AG04449 (cell line): ENCODE data around the gene RBM43.
"Not testable (repeated sequence)": the region's sequence is repeated elsewhere in the genome, so short reads cannot be mapped to it uniquely, and the experiment has no call there.

Experiments used
- CTCF ChIA-PET: fragments of 350-600 bp; formaldehyde crosslinking; extraction: SDS; loops from one replicate; lab custom pipeline; 2021; ENCODE audit warnings: antibody characterized with exemption; lab: Yijun Ruan, JAX
- POLR2A ChIA-PET: fragments of 400-600, 350-600 bp; formaldehyde crosslinking; extraction: SDS; loops from one replicate; lab custom pipeline; 2020; ENCODE audit warnings: antibody characterized with exemption, inconsistent platforms; lab: Yijun Ruan, JAX
- DNase-seq: peaks from one replicate; pipeline ENCODE4 v3.0.0-alpha.2; 2010; ENCODE audit warnings: low read depth, low spot score
- H3K4me3 ChIP-seq: 2 replicates; pipeline ENCODE4 v1.5.1; 2011; ENCODE audit warnings: low read depth, mild to moderate bottlenecking, control low read depth, low read length
- TF ChIP-seq, protein P1 (sequence below): IDR thresholded peaks from one replicate; pipeline ENCODE4 v1.5.1; 2011; ENCODE audit warnings: mild to moderate bottlenecking, moderate library complexity, low read length, control low read depth, inconsistent platforms; ENCODE audit not compliant: insufficient read depth; ENCODE audit errors: missing control alignments

RBM43 gene

DNA sequence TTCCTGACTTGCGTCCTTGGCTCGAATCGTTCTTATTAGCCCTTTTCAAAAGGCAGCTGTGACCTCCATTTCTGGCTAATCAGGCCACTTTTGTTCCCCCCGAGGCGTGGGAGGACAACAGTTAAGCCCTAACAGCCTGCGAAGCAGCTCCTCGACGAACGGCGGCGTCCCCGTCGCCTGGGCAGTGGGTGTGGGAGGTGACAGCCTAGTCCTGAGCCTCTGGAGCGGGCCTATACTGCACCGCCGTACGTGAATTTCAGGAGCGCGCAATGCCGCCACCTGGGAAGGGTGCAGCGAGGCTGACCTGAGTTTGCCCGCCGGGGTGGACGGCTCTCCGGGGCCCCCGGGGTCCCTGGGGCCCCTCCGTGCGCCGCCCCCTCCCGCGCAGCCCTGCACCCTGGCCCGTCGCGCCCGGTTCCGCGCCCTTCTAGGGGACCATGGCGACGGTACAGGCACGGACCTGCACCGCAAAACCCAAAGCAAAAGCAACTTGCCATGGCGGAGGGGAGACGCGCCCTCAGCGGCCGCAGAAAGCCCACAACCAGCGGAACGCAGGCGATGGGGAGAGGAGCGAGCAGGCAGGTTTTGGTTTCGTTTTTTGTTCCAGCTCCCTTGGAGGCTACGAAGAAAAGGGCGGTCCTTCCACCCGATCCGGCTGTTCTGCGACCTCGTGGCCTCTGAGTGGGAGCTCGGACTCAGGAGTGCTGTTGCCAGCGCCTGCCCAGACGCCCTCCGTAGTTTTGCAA lies at the start of gene RBM43:
TSS of gene RBM43 (minus strand) at position 633 of the 746 bp plus-strand sequence. CDS start at position 497, 136 bp downstream.
- peak; percentile 44 for DNase-seq
- ChIA-PET POLR2A (interaction anchor here (0.7 to 1.2 kb wide), 2 partner anchors 29 to 149 kb away, joined by 3 to 5 read pairs; no protein-coding TSS in a partner anchor), CTCF (interaction anchor here (0.6 to 2.6 kb wide), 4 partner anchors 17 to 177 kb away, joined by 3 to 14 read pairs (median 4); no protein-coding TSS in a partner anchor)
- TF ChIP-seq, protein P1, sequence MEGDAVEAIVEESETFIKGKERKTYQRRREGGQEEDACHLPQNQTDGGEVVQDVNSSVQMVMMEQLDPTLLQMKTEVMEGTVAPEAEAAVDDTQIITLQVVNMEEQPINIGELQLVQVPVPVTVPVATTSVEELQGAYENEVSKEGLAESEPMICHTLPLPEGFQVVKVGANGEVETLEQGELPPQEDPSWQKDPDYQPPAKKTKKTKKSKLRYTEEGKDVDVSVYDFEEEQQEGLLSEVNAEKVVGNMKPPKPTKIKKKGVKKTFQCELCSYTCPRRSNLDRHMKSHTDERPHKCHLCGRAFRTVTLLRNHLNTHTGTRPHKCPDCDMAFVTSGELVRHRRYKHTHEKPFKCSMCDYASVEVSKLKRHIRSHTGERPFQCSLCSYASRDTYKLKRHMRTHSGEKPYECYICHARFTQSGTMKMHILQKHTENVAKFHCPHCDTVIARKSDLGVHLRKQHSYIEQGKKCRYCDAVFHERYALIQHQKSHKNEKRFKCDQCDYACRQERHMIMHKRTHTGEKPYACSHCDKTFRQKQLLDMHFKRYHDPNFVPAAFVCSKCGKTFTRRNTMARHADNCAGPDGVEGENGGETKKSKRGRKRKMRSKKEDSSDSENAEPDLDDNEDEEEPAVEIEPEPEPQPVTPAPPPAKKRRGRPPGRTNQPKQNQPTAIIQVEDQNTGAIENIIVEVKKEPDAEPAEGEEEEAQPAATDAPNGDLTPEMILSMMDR = no peak
- H3K4me3 ChIP-seq = peak within 1 kb of the TSS; percentile 79

DNA sequence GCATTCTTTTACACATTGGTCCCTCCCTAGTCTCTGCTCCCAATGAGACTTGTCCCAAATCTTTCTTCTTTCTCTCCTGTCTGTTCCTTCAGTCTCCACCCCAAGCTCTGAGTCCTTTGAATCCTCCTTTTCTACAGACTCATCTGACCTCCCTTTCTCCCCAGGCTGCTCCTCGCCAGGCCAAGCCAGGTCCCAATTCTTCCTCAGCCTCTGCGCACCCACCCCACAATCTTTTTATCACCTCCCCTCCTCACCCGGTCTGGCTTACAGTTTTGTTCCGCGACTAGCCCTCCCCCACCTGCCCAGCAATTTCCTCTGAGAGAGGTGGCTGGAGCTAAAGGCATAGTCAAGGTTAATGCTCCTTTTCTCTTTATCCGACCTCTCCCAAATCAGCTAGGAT lies 48.6 kb upstream of the RBM43 start:
- POLR2A ChIA-PET, DNase-seq, H3K4me3 ChIP-seq, CTCF ChIA-PET: not testable (repeated sequence)

DNA sequence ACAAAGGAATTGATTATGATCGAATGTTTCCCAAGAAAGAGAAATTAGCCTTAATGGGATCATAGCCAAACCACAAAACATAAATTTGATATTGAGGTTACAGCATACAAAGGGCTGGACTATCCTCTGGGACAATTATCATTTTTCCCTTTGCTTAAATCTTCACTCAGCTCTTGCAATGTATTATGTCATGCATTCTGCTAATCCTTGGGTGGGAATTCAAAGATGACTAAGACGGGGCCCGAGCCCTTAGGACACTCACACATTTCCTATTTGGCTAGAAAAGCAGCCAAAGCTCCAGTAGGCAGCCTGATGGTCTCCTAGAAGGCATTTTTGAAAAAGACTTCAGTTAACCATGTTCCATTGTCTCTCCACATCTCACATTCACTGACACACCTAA lies 45.0 kb upstream of the RBM43 start:
- H3K4me3 ChIP-seq = no peak overlapping the region
- ChIA-PET CTCF (no interaction called here), POLR2A (interaction anchor here (1.0 to 1.1 kb wide), 2 partner anchors 9 to 17 kb away, joined by 3 to 4 read pairs; partner anchors contain the start of gene NMI)
- DNase-seq = peak; percentile 56
- TF ChIP-seq, protein P1 = no peak

DNA sequence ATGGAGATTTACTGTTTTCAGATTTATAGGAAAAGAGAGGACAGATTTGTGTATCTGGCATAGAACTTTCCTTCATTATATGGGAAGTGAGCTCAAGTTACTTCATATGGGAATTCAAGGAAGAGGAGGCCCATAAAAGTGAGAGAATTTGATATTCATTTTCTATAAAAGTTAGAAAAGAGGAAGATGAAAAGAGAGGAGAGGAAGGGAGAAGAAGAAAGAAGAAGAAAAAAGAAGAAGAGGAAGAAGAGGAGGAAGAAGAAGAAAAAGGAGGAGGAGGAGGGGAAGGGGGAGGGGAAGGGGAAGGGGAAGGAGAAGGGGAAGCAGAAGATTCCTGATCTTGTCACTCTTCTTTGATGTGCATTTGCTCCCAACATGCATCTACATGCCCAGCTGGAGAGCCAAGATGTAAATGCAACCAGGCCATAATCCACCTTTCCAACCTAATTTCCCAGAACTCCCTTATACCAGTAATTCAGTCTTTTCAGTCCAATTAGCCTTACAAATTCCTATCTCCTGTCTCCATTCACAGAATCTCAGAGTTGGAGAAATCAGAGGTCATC lies 43.5 kb upstream of the RBM43 start:
- TF ChIP-seq, protein P1 = no peak
- ChIA-PET CTCF (no interaction called here), POLR2A (no interaction called here)
- no peak overlapping the region for H3K4me3 ChIP-seq
- DNase-seq = no peak

DNA sequence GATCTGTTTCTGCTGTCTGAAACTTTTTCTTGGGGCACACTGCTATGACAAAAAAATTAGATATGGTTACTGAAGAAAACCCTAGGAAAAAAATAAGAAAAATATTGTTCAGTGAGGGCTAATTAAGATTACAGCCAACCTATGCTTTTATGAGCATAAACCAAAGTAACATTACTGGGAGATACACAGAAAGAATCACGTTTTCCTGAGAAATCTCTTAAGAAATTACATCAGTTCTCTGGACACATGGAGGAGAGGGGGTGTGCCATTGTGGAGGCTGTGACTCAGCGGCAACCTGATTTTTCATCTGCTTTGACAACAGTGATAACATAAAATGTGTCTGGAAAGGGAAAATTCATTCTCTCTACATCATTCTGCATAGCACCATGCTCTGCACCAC lies 41.2 kb upstream of the RBM43 start:
- TF ChIP-seq, protein P1 = no peak
- CTCF ChIA-PET = no interaction called here
- POLR2A ChIA-PET = no interaction called here
- DNase-seq = no peak
- no peak overlapping the region for H3K4me3 ChIP-seq

DNA sequence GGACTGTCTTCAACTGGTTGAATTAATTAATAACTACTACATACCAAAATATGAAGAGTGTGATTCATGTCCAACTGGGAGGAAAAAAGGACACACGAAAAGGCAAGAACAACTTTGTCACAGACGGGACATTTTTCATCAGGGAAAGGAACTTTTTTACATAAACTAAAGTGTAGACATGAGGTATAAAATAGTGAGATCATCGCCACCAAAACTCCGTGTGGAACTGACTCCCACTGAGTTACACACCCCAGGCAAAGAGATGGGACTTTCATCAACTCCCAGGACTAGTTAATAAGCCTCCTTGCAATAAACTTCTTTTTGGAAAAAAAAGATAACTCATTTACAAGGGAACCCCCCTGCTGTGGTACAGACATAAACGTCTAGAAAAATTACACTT lies 40.7 kb upstream of the RBM43 start:
- TF ChIP-seq, protein P1 = no peak
- POLR2A ChIA-PET = no interaction called here
- CTCF ChIA-PET = no interaction called here
- no peak overlapping the region for H3K4me3 ChIP-seq
- no peak for DNase-seq
